Activated CD8-positive, alpha-beta T cell treated with anti-CD3 and anti-CD28 coated beads for 36 hours (primary cell): ENCODE measurements around the gene MCC. TPM values are rescaled to one million over a fixed set of nuclear protein-coding genes. Genes with fewer than 3 reads are reported as not detected.

Experiments
- ATAC-seq: fragments of 200-7000 bp; cut with Tn5 transposase; one replicate; pipeline ENCODE4 v1.10.0; 2021; ENCODE audit warnings: mild to moderate bottlenecking, moderate library complexity
- CTCF ChIA-PET: fragments of 350-600 bp; sonication (Branson Sonifier 250); formaldehyde crosslinking; loops from one replicate; lab custom pipeline; 2021; ENCODE audit warnings: antibody characterized with exemption; lab: Charles Lee
- POLR2A ChIA-PET: fragments of 350-600 bp; sonication (Branson Sonifier 250); formaldehyde crosslinking; loops from one replicate; lab custom pipeline; 2021; ENCODE audit warnings: antibody characterized with exemption; lab: Charles Lee
- DNase-seq: peaks from one replicate; pipeline ENCODE4 v3.0.0-alpha.2; 2020
- H3K27ac Mint-ChIP-seq: one replicate; pipeline ENCODE4 v1.8.0; 2021; ENCODE audit warnings: mild to moderate bottlenecking, mixed read lengths
- H3K27me3 Mint-ChIP-seq: one replicate; pipeline ENCODE4 v1.8.0; 2021; ENCODE audit warnings: mixed read lengths
- H3K36me3 Mint-ChIP-seq: one replicate; pipeline ENCODE4 v1.8.0; 2021; ENCODE audit warnings: low read depth, mixed read lengths
- H3K4me1 Mint-ChIP-seq: one replicate; pipeline ENCODE4 v1.8.0; 2021; ENCODE audit warnings: low read depth, mixed read lengths
- H3K4me3 Mint-ChIP-seq: one replicate; pipeline ENCODE4 v1.8.0; 2021; ENCODE audit warnings: mild to moderate bottlenecking, moderate library complexity, mixed read lengths
- H3K9me3 Mint-ChIP-seq: one replicate; pipeline ENCODE4 v1.8.0; 2021; ENCODE audit warnings: mixed read lengths
- intact Hi-C: fragments of 100-400 bp; cut with micrococcal nuclease; formaldehyde crosslinking; loops from one replicate; pipeline ENCODE4 v1.10.0; 2022
- total RNA-seq, 2 experiments: library from RNA; stranded (reverse); gene quantifications; one replicate each; pipeline ENCODE4 v1.2.3, GENCODE V29; 2021
- TF ChIP-seq, protein P1 (sequence below): fragments of 200-600 bp; IDR thresholded peaks from one replicate; pipeline ENCODE4 v1.8.0; 2022; ENCODE audit warnings: antibody characterized with exemption, mild to moderate bottlenecking

The MCC gene
- total RNA-seq, 2 experiments from 2014 or later: 4.9 to 5.4 TPM

DNA sequence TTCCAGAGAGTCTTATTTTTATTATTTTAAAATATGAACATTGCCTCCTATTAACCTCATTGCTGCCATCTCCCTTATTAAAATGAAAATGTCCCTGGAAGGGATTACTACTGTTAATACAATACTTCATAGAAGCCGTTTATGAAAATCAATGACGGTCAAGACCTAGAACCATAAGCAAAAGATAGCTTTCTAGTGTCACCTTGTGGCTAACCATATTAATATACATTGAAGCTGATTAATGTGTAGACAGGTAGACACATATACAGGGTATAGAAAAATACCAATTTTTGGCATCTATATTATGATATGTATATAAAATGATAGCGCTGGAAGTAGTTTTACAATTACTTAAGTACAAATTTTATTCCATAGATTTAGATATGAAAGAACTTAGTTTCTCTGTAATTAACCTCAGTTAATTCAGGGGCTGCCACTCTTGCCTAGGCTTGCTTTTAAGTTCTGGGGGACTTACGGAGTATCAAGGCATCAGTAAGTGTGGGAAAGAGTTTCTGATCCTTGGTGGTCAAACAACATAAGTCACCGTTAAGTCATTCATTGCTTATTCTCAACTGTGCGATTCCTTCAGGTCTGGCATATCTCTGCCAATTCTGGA lies 22.7 kb upstream of the MCC start:
- DNase-seq (no peak), ATAC-seq (no peak)
- Mint-ChIP-seq H3K36me3 (peaks cover 5% of the 10 kb centered on the region), H3K27me3 (peaks cover 21% of the 10 kb centered on the region), H3K4me1 (peaks cover 12% of the 10 kb centered on the region), H3K9me3 (peaks cover 2% of the 10 kb centered on the region), H3K27ac (no peak overlapping the region), H3K4me3 (no peak overlapping the region)
- POLR2A ChIA-PET: no interaction called here
- CTCF ChIA-PET: interaction anchor here (1.2 to 3.9 kb wide), 7 partner anchors 126 to 514 kb away, joined by 3 to 31 read pairs (median 7); no protein-coding TSS in a partner anchor
- TF ChIP-seq, protein P1, sequence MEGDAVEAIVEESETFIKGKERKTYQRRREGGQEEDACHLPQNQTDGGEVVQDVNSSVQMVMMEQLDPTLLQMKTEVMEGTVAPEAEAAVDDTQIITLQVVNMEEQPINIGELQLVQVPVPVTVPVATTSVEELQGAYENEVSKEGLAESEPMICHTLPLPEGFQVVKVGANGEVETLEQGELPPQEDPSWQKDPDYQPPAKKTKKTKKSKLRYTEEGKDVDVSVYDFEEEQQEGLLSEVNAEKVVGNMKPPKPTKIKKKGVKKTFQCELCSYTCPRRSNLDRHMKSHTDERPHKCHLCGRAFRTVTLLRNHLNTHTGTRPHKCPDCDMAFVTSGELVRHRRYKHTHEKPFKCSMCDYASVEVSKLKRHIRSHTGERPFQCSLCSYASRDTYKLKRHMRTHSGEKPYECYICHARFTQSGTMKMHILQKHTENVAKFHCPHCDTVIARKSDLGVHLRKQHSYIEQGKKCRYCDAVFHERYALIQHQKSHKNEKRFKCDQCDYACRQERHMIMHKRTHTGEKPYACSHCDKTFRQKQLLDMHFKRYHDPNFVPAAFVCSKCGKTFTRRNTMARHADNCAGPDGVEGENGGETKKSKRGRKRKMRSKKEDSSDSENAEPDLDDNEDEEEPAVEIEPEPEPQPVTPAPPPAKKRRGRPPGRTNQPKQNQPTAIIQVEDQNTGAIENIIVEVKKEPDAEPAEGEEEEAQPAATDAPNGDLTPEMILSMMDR: peak; percentile 52
- intact Hi-C loops: loop anchor here (5.0 to 10.0 kb wide), 3 partner anchors 96 to 496 kb away; no protein-coding TSS in a partner anchor

GRCh38 chr5:113508756-113509155 lies 20.5 kb upstream of the MCC start:
- DNase-seq (no peak), ATAC-seq (no peak)
- H3K27ac Mint-ChIP-seq: no peak overlapping the region
- H3K36me3 Mint-ChIP-seq: peaks cover 2% of the 10 kb centered on the region
- TF ChIP-seq, protein P1: no peak
- H3K4me1 Mint-ChIP-seq: peaks cover 2% of the 10 kb centered on the region
- peaks cover 29% of the 10 kb centered on the region for H3K27me3 Mint-ChIP-seq
- ChIA-PET POLR2A (no interaction called here), CTCF (no interaction called here)
- H3K4me3 Mint-ChIP-seq: no peak overlapping the region
- intact Hi-C loops: no loop called here
- peaks cover 2% of the 10 kb centered on the region for H3K9me3 Mint-ChIP-seq

DNA sequence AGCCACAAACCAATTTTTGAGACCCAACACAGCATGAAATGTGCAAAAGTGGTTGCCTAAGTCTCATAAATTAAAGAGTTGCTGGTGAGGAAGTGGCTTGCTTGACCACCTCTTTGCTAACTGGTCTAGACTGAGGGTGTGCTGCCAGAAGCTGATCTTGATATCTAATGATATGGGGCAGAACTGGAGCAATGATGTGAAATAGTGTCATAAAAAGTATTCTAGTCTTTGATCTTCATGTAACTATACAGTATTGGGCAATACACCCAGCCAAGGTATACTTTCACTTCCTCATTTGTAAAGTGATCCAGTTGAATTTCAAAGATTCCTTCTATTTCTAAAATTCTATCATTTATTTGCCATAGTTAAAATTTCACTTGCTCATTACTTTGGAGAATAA lies 19.3 kb upstream of the MCC start:
- no peak overlapping the region for H3K4me3 Mint-ChIP-seq
- no peaks in the 10 kb centered on the region for H3K36me3 Mint-ChIP-seq
- no peak overlapping the region for H3K27ac Mint-ChIP-seq
- ATAC-seq (no peak), DNase-seq (no peak)
- H3K4me1 Mint-ChIP-seq: no peaks in the 10 kb centered on the region
- CTCF ChIA-PET: no interaction called here
- POLR2A ChIA-PET: interaction anchor here (1.1 kb wide), 1 partner anchor 13 kb away, joined by 3 read pairs; no protein-coding TSS in a partner anchor
- intact Hi-C loops: no loop called here
- TF ChIP-seq, protein P1: no peak
- no peaks in the 10 kb centered on the region for H3K9me3 Mint-ChIP-seq
- peaks cover 35% of the 10 kb centered on the region for H3K27me3 Mint-ChIP-seq

GRCh38 chr5:113505181-113505580 lies 16.9 kb upstream of the MCC start:
- no peaks in the 10 kb centered on the region for H3K9me3 Mint-ChIP-seq
- DNase-seq (no peak), ATAC-seq (no peak)
- CTCF ChIA-PET: interaction anchor here (1.0 kb wide), 1 partner anchor 126 kb away, joined by 5 read pairs; no protein-coding TSS in a partner anchor
- H3K4me3 Mint-ChIP-seq: no peak overlapping the region
- TF ChIP-seq, protein P1: no peak
- no peaks in the 10 kb centered on the region for H3K4me1 Mint-ChIP-seq
- POLR2A ChIA-PET: no interaction called here
- H3K27ac Mint-ChIP-seq: no peak overlapping the region
- intact Hi-C loops: no loop called here
- H3K36me3 Mint-ChIP-seq: no peaks in the 10 kb centered on the region
- H3K27me3 Mint-ChIP-seq: peaks cover 39% of the 10 kb centered on the region

DNA sequence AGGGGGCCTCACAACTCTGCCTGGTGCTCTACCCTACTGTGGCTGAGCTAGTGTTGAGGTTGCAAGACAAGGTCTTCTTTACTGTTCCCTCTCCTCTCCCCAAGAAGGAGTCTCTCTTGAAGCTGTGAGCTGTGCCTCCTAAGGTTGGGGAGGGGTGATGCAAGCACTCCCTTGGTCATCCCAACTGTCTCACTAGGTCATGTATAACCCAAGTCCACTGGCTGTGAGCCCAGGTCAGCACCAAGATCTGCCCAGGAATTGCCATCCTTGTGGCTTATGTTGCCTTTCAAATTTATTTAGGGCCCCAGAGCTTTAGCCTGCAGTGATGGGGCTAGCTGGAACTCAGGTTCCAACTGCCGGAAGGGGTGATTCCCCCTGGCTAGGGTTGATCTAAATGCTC lies 14.9 kb upstream of the MCC start:
- no peak for ATAC-seq
- ChIA-PET POLR2A (no interaction called here), CTCF (interaction anchor here (0.5 to 1.6 kb wide), 3 partner anchors 10 to 507 kb away, joined by 3 to 4 read pairs (median 4); partner anchors contain the start of gene YTHDC2)
- Mint-ChIP-seq H3K27me3 (peaks cover 41% of the 10 kb centered on the region), H3K4me3 (no peak overlapping the region), H3K27ac (no peak overlapping the region), H3K9me3 (no peaks in the 10 kb centered on the region), H3K4me1 (no peaks in the 10 kb centered on the region), H3K36me3 (no peaks in the 10 kb centered on the region)
- DNase-seq: no peak
- intact Hi-C loops: no loop called here
- TF ChIP-seq, protein P1: no peak
